ENCODE measurements around the gene TMC1. TPM values are rescaled to one million over a fixed set of nuclear protein-coding genes. Genes with fewer than 3 reads are reported as not detected.

TMC1 gene
- total and polyA plus RNA-seq, 11 donors, result 0.07 to 0.75 (median 0.33) TPM; not detected in 5

GRCh38 chr9:72871685-72872084 is 350.3 kb downstream of the TMC1 start:
- no peak overlapping the region for H3K27ac ChIP-seq
- no peak for ATAC-seq
- H3K4me3 ChIP-seq, result peak overlapping the region in 5 of 12 donors; percentile 4 to 34 (median 25)
- H3K4me1 ChIP-seq, result peaks cover 0 to 20% (median 3%) of the 10 kb centered on the region in 12 donors
- H3K27me3 ChIP-seq, result no peaks in the 10 kb centered on the region
- no peak for DNase-seq
- H3K36me3 ChIP-seq, result no peaks in the 10 kb centered on the region
- intact Hi-C loops (cut with DNase I), result loop anchor here (1.0 to 10.0 kb wide), 6 partner anchors 151 to 313 kb away; no protein-coding TSS in a partner anchor
- H3K9me3 ChIP-seq, result peaks cover 0 to 5% (median 0%) of the 10 kb centered on the region in 12 donors
- TF ChIP-seq CTCF (IDR thresholded peaks at IDR 0.05) (peak; percentile 14 to 61 (median 48)), POLR2A (IDR thresholded peaks at IDR 0.05) (no peak)
- WGBS, 4 donors, result 45 to 56% (median 51%) methylated on average over 3 of the region's 3 CpGs

GRCh38 chr9:72872718-72873117 is 351.3 kb downstream of the TMC1 start:
- TF ChIP-seq POLR2A (IDR thresholded peaks at IDR 0.05) (no peak), CTCF (IDR thresholded peaks at IDR 0.05) (no peak)
- Histone ChIP-seq H3K27ac (no peak overlapping the region), H3K36me3 (no peaks in the 10 kb centered on the region), H3K27me3 (no peaks in the 10 kb centered on the region), H3K4me3 (no peak overlapping the region), H3K4me1 (peaks cover 0 to 20% (median 3%) of the 10 kb centered on the region in 12 donors), H3K9me3 (no peaks in the 10 kb centered on the region)
- intact Hi-C loops (cut with DNase I), result loop anchor here (1.0 to 10.0 kb wide), 5 partner anchors 150 to 312 kb away; no protein-coding TSS in a partner anchor
- ATAC-seq (no peak), DNase-seq (no peak)
- 83 to 94% (median 91%) methylated on average over 2 of the region's 2 CpGs for WGBS, 4 donors

GRCh38 chr9:72873456-72873855 is 352.0 kb downstream of the TMC1 start:
- intact Hi-C loops (cut with DNase I), result loop anchor here (2.0 to 10.0 kb wide), 4 partner anchors 149 to 311 kb away; no protein-coding TSS in a partner anchor
- no peaks in the 10 kb centered on the region for H3K27me3 ChIP-seq
- peaks cover 0 to 2% (median 0%) of the 10 kb centered on the region in 12 donors for H3K9me3 ChIP-seq
- WGBS, 4 donors, result 59 to 68% (median 66%) methylated on average over 1 of the region's 1 CpG
- DNase-seq (no peak), ATAC-seq (no peak)
- no peaks in the 10 kb centered on the region for H3K36me3 ChIP-seq
- no peak for TF ChIP-seq POLR2A (IDR thresholded peaks at IDR 0.05)
- TF ChIP-seq CTCF (IDR thresholded peaks at IDR 0.05), result no peak
- no peak overlapping the region for H3K27ac ChIP-seq
- peaks cover 0 to 20% (median 3%) of the 10 kb centered on the region in 12 donors for H3K4me1 ChIP-seq
- no peak overlapping the region for H3K4me3 ChIP-seq

- 87 to 100% (median 90%) methylated on average over 2 of the region's 2 CpGs for WGBS, 4 donors
- peaks cover 0 to 8% (median 0%) of the 10 kb centered on the region in 12 donors for H3K9me3 ChIP-seq
- peaks cover 0 to 20% (median 3%) of the 10 kb centered on the region in 12 donors for H3K4me1 ChIP-seq
- H3K27ac ChIP-seq, result no peak overlapping the region
- intact Hi-C loops (cut with DNase I), result loop anchor here in 9 of 10 donors (5.0 to 10.0 kb wide), 3 partner anchors 148 to 310 kb away; no protein-coding TSS in a partner anchor
- H3K36me3 ChIP-seq, result no peaks in the 10 kb centered on the region
- TF ChIP-seq POLR2A (IDR thresholded peaks at IDR 0.05) (no peak), CTCF (IDR thresholded peaks at IDR 0.05) (no peak)
- DNase-seq, result no peak
- H3K27me3 ChIP-seq, result no peaks in the 10 kb centered on the region
- H3K4me3 ChIP-seq, result no peak overlapping the region
- ATAC-seq, result no peak
These were observed 352.9 kb downstream of the TMC1 start for GRCh38 chr9:72874344-72874743.
